Left ventricle myocardium inferior (tissue), 1 donor: Measurements from ENCODE around the gene GNB5. TPM values are rescaled to one million over a fixed set of nuclear protein-coding genes. Genes with fewer than 3 reads are reported as not detected.

ENCODE experiments used
- DNase-seq: peaks from one replicate; pipeline ENCODE4 v3.0.0-alpha.2; 2020
- H3K27ac ChIP-seq: fragments of 200-600 bp; replicated peaks from 2 replicates; pipeline ENCODE4 v1.8.0; 2021
- H3K27me3 ChIP-seq: fragments of 200-600 bp; 2 replicates; pipeline ENCODE4 v1.8.0; 2021; ENCODE audit warnings: low read depth
- H3K36me3 ChIP-seq: fragments of 200-600 bp; 2 replicates; pipeline ENCODE4 v1.8.0; 2021
- H3K4me1 ChIP-seq: fragments of 200-600 bp; 2 replicates; pipeline ENCODE4 v1.8.0; 2021
- H3K4me3 ChIP-seq: fragments of 200-600 bp; 2 replicates; pipeline ENCODE4 v1.8.0; 2021; ENCODE audit warnings: mild to moderate bottlenecking, moderate library complexity
- H3K9me3 ChIP-seq: fragments of 200-600 bp; replicated peaks from 2 replicates; pipeline ENCODE4 v1.8.0; 2021
- intact Hi-C: fragments of 100-400 bp; cut with micrococcal nuclease; formaldehyde crosslinking; loops from one replicate; pipeline ENCODE4 v1.11.0; 2022
- total RNA-seq: library from RNA; stranded (reverse); fragmentation: NEBNext Ultra II Directional; extraction: Animal tissue kit (Norgen Biotek cat#: 25700); gene quantifications from one replicate; pipeline ENCODE4 v1.2.1, GENCODE V29; 2021
- TF ChIP-seq, protein P1 (sequence below): fragments of 200-600 bp; IDR thresholded peaks from 2 replicates; pipeline ENCODE4 v1.8.0; 2021; ENCODE audit warnings: antibody characterized with exemption, mild to moderate bottlenecking, borderline replicate concordance
- donor health status: DM: no; HTN: yes; CAD: no; lungs with severe emphysema.

Gene GNB5
- total RNA-seq, 1 donor from 2014 or later = 10.5 TPM

GRCh38 chr15:52159645-52160044, 31.5 kb downstream of the GNB5 start:
- TF ChIP-seq, protein P1, sequence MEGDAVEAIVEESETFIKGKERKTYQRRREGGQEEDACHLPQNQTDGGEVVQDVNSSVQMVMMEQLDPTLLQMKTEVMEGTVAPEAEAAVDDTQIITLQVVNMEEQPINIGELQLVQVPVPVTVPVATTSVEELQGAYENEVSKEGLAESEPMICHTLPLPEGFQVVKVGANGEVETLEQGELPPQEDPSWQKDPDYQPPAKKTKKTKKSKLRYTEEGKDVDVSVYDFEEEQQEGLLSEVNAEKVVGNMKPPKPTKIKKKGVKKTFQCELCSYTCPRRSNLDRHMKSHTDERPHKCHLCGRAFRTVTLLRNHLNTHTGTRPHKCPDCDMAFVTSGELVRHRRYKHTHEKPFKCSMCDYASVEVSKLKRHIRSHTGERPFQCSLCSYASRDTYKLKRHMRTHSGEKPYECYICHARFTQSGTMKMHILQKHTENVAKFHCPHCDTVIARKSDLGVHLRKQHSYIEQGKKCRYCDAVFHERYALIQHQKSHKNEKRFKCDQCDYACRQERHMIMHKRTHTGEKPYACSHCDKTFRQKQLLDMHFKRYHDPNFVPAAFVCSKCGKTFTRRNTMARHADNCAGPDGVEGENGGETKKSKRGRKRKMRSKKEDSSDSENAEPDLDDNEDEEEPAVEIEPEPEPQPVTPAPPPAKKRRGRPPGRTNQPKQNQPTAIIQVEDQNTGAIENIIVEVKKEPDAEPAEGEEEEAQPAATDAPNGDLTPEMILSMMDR = no peak
- Histone ChIP-seq H3K4me1 (peaks cover 7% of the 10 kb centered on the region), H3K27ac (no peak overlapping the region), H3K36me3 (peaks cover 10% of the 10 kb centered on the region), H3K27me3 (no peaks in the 10 kb centered on the region), H3K4me3 (no peak overlapping the region), H3K9me3 (no peaks in the 10 kb centered on the region)
- DNase-seq = no peak
- intact Hi-C loops = no loop called here

DNA sequence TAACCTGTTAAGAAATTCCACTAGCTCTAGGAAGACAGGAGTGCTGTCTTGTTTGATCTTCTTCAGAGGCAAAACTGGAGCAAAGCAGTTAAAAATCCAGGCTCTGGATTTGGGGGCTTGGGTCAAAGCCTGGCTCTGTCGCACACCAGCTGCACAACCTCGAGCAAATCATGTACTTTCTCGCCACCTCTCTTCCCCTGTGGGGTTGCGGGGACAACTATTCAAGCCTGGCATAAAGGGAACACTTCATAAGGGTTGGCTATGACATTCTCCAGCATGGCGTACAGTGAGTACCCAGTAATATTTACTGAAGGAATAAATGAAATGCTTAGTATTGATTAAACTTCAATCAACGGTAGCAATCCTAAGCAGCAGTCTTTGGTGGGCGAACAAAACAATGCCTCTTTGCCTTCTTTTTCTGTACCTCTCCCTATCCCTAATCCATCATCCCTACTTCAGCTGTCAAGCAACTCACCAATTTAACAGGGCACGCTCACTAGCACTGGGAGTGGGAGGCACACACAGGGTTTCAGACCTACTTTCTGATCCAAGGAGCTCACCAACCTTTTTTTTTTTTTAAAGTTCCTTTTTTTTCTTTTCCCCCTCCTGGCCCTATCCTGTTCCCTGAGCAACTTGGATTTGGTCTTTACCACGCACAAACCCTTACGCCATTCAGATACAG, 33.0 kb downstream of the GNB5 start:
- Histone ChIP-seq H3K9me3 (no peaks in the 10 kb centered on the region), H3K4me1 (peaks cover 7% of the 10 kb centered on the region), H3K27me3 (no peaks in the 10 kb centered on the region), H3K36me3 (peaks cover 4% of the 10 kb centered on the region), H3K4me3 (no peak overlapping the region), H3K27ac (no peak overlapping the region)
- DNase-seq = no peak
- TF ChIP-seq, protein P1 = no peak
- intact Hi-C loops = no loop called here

GRCh38 chr15:52155878-52156277, 35.3 kb downstream of the GNB5 start:
- intact Hi-C loops = no loop called here
- peaks cover 7% of the 10 kb centered on the region for H3K4me1 ChIP-seq

DNA sequence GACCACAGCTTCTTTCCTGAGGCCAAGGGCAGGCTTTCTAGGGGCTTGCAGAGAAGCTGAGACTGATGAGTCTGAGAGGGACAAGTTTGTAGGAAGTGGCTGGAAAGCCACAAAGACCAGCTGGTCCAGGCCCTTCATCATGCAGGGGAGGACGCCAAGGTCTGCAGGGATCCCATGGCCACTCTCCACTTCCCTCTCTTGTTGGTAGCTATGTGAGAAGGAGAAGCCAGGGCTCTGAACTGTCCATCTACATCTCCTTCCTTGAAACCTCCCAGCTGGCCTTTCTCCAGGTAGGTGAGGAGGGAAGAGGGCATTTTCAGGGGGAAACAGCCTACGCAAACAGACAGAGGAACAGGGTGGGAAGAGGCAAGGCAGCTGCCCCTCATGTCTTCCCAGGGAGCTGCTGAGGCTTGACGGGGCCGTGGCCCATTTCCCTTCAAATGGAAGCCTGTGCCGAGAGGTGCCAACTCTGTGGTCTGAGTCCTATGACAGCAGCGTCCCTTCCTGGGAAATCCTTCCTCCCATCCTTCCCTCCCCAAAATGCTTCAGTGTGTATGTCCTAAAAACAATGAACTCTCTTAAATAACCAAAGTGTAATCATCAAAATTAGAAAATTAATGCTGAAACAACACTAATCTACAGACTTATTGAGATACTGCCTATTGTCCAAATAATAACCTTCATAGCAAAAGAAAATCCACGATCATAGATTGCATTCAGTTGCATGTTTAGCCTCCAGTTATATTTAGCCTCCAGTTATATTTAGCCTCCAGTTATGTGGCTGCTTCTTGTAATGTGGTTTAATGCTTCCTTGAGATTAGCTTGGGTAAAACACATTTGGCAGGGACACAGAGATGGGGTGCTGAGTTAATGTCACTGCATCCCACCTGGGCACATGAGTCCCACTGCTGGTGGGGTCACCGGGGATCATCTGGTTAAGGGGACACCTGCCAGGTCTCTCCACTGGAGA, 36.0 kb downstream of the GNB5 start:
- Histone ChIP-seq H3K27ac (no peak overlapping the region), H3K9me3 (no peaks in the 10 kb centered on the region), H3K27me3 (no peaks in the 10 kb centered on the region), H3K36me3 (peaks cover 17% of the 10 kb centered on the region), H3K4me3 (no peak overlapping the region), H3K4me1 (peaks cover 7% of the 10 kb centered on the region)
- TF ChIP-seq, protein P1 = no peak
- no peak for DNase-seq
- intact Hi-C loops = no loop called here

More at GRCh38 chr15:52155878-52156277, 35.3 kb downstream of the GNB5 start:
- Histone ChIP-seq H3K27me3 (no peaks in the 10 kb centered on the region), H3K27ac (no peak overlapping the region), H3K36me3 (peaks cover 11% of the 10 kb centered on the region), H3K4me3 (no peak overlapping the region), H3K9me3 (no peaks in the 10 kb centered on the region)
- no peak for DNase-seq
- TF ChIP-seq, protein P1 = no peak

DNA sequence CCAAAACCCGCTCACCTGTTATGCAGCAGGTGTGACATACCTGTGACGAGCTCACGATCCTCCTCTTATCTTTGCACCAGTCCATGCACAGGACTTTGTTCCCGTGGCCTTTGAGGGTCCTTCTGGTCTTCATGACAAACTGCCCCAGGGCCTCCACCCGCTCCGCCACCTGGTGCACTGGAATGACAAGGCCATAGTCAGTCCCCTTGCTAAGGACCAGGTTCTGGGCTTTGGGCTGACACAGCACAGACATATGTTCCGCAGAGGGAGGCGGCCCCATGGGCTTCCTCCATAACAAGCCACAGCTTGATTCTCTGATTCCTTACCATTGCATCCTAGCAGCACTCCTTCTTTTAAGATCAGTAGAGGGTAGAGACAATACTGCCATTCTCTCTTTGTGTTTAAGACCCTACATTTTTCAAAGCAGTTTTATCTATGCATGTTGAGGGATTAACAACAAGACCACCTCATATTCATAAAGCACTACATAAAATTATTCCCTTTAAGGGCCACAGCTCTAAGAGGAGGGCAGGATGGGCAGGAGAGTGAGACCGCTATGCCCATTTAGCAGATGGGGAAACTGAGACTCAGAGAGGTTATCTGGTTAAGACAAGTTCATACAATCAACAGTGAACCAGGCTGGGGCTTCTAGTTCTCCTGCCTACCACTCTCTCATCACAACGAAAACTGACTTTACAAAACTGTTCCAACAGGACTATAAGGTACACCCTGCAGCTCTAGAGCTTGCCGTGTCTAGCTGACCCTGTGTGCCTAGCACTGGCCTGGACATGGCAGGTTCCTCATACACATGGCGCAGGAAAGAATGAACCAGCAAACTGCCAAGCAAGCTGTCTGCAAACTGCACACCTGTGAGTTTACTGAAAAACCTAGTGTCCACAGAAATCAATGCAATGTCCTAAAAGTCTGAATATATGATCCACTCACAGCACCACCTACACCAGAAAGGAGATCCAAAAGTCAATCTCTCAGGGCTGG, 37.0 kb downstream of the GNB5 start:
- no peaks in the 10 kb centered on the region for H3K27me3 ChIP-seq
- no peak overlapping the region for H3K27ac ChIP-seq
- no peaks in the 10 kb centered on the region for H3K9me3 ChIP-seq
- DNase-seq = no peak
- H3K4me1 ChIP-seq = peaks cover 7% of the 10 kb centered on the region
- no peak overlapping the region for H3K4me3 ChIP-seq
- peaks cover 26% of the 10 kb centered on the region for H3K36me3 ChIP-seq
- TF ChIP-seq, protein P1 = no peak
- intact Hi-C loops = no loop called here
